K562 (cell line): ENCODE results near the gene THEMIS. TPM values are rescaled to one million over a fixed set of nuclear protein-coding genes. Genes with fewer than 3 reads are reported as not detected.

Source experiments
- CBX3 ChIP-seq, 2 experiments: IDR thresholded peaks; 1 replicate in 1 of 2; 2 replicates in 1 of 2; pipeline ENCODE4 v1.6.1; 2012; ENCODE audit warnings: inconsistent platforms in 2 of 2, low read length in 2 of 2, borderline replicate concordance in 1 of 2, control low read depth in 1 of 2
- CEBPB ChIP-seq: fragments of 450-650 bp; IDR thresholded peaks from 2 replicates; pipeline ENCODE4 v1.6.1; 2016; ENCODE audit warnings: missing genetic modification characterization, missing compliant biosample characterization
- CREB3L1 ChIP-seq: fragments of 450-650 bp; IDR thresholded peaks from 2 replicates; pipeline ENCODE4 v1.6.1; 2014; ENCODE audit warnings: low read depth, mild to moderate bottlenecking, moderate library complexity, borderline replicate concordance
- GTF2B ChIP-seq: IDR thresholded peaks from 2 replicates; pipeline ENCODE4 v1.6.1; 2011; ENCODE audit not compliant: insufficient read length; ENCODE audit errors: extremely low read depth
- MYNN ChIP-seq, 2 experiments: sonication (generic); formaldehyde crosslinking in 1 of 2; IDR thresholded peaks; 2 replicates each; pipeline versions ENCODE4 v1.5.0 to v1.6.1; 2016 to 2020; ENCODE audit warnings: antibody characterized with exemption in 1 of 2, missing genetic modification reagents in 1 of 2
- POLR2B ChIP-seq: fragments of 450-650 bp; IDR thresholded peaks from 2 replicates; pipeline ENCODE4 v1.6.1; 2018; ENCODE audit warnings: low read depth; ENCODE audit not compliant: partially characterized antibody
- SMAD4 ChIP-seq: fragments of 250-450 bp; sonication (Bioruptor Pico); conservative IDR thresholded peaks from 2 replicates; pipeline ENCODE4 v1.8.0; 2021; ENCODE audit warnings: inconsistent platforms, mild to moderate bottlenecking, moderate library complexity
- TCF15 ChIP-seq: fragments of 250-450 bp; sonication (Bioruptor Pico); IDR thresholded peaks from 2 replicates; pipeline ENCODE4 v1.8.0; 2022; ENCODE audit warnings: moderate library complexity, mild to moderate bottlenecking, inconsistent platforms
- ZC3H4 ChIP-seq: sonication (generic); formaldehyde crosslinking; IDR thresholded peaks from 2 replicates; pipeline ENCODE4 v1.9.0; 2021; ENCODE audit warnings: missing genetic modification reagents, borderline replicate concordance
- polyA plus RNA-seq, 8 experiments: library from polyadenylated mRNA; depleted of rRNA in 4 of 8; stranded (reverse) in 5 of 8; unstranded in 3 of 8; fragments of >200 nt; fragmentation: Nextera tagmentation in 2 of 8; fragmentation: Illumina TruSeq in 1 of 8; extraction: Ambion mirVana in 2 of 8; extraction: Trizol in 1 of 8; gene quantifications; 2 replicates each; pipeline versions ENCODE4 v1.2.1 to v1.2.3, GENCODE V29; 2011 to 2014; ENCODE audit warnings: inconsistent platforms in 1 of 8, missing spikeins in 1 of 8
- total RNA-seq, 7 experiments: library from RNA; depleted of rRNA in 6 of 7; stranded (reverse); fragments of >200 nt in 6 of 7; fragmentation: Illumina TruSeq in 2 of 7; extraction: Trizol in 2 of 7; gene quantifications; 2 replicates each; pipeline versions ENCODE4 v1.2.1 to v1.2.3, GENCODE V29; 2011 to 2021; ENCODE audit warnings: low replicate concordance in 1 of 7
- TF ChIP-seq, protein P1 (sequence below): fragments of 250-450 bp; sonication (Bioruptor Pico); IDR thresholded peaks from 2 replicates; pipeline ENCODE4 v1.5.0; 2020; ENCODE audit warnings: mild to moderate bottlenecking, borderline replicate concordance
- TF ChIP-seq, protein P2 (sequence below): fragments of 450-650 bp; IDR thresholded peaks from 2 replicates; pipeline ENCODE4 v1.7.0; 2016; ENCODE audit warnings: borderline replicate concordance

The THEMIS gene
- total and polyA plus RNA-seq, 9 of the 15 experiments (the other 6 are each of a cell fraction or from before 2014, with no cell fraction given) = 0.09 TPM; not detected in 8

DNA sequence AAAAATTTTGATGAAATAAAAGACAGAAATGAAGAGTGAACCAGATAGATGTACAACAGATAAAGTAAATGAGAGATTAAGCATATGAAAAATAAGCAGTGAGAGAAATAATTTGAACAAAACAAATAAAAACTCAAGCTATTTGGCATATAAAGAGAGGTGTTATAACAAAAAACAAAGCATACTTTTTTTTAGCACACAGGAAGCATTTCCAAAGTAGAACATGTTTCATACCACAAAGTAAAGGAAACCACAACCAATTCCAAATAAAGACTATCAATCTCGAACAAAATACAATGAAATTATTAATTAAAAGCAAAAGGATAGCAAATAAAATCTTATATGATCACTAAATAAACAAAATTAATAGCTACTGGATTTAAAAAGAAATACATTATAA lies 6.8 kb downstream of the THEMIS start (continued):
- TF ChIP-seq, protein P1, sequence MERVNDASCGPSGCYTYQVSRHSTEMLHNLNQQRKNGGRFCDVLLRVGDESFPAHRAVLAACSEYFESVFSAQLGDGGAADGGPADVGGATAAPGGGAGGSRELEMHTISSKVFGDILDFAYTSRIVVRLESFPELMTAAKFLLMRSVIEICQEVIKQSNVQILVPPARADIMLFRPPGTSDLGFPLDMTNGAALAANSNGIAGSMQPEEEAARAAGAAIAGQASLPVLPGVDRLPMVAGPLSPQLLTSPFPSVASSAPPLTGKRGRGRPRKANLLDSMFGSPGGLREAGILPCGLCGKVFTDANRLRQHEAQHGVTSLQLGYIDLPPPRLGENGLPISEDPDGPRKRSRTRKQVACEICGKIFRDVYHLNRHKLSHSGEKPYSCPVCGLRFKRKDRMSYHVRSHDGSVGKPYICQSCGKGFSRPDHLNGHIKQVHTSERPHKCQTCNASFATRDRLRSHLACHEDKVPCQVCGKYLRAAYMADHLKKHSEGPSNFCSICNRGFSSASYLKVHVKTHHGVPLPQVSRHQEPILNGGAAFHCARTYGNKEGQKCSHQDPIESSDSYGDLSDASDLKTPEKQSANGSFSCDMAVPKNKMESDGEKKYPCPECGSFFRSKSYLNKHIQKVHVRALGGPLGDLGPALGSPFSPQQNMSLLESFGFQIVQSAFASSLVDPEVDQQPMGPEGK (CRISPR knock-in tag) = no peak
- TF ChIP-seq POLR2B (no peak), CREB3L1 (no peak), ZC3H4 (CRISPR knock-in tag) (no peak), SMAD4 (CRISPR knock-in tag) (no peak), GTF2B (no peak), MYNN (IDR thresholded peaks at IDR 0.05) (no peak), MYNN (CRISPR knock-in tag; IDR thresholded peaks at IDR 0.05) (no peak), TCF15 (CRISPR knock-in tag) (no peak), CBX3 (IDR thresholded peaks at IDR 0.05; ENCODE audit: borderline replicate concordance in 1 of 2, low read length in 2 of 2) (no peak), CEBPB (tag) (no peak)
- TF ChIP-seq, protein P2, sequence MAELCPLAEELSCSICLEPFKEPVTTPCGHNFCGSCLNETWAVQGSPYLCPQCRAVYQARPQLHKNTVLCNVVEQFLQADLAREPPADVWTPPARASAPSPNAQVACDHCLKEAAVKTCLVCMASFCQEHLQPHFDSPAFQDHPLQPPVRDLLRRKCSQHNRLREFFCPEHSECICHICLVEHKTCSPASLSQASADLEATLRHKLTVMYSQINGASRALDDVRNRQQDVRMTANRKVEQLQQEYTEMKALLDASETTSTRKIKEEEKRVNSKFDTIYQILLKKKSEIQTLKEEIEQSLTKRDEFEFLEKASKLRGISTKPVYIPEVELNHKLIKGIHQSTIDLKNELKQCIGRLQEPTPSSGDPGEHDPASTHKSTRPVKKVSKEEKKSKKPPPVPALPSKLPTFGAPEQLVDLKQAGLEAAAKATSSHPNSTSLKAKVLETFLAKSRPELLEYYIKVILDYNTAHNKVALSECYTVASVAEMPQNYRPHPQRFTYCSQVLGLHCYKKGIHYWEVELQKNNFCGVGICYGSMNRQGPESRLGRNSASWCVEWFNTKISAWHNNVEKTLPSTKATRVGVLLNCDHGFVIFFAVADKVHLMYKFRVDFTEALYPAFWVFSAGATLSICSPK = no peak
- TF ChIP-seq, all 486 proteins: peak for 0
